NCI-H1048 (cell line): ENCODE data around the gene AKAP14.
"Not testable (repeated sequence)": the region's sequence is repeated elsewhere in the genome, so short reads cannot be mapped to it uniquely, and the experiment has no call there.

ENCODE experiments used
- DNase-seq: peaks from one replicate; lab custom pipeline; 2025; lab: John Stamatoyannopoulos, UW

Gene AKAP14

GRCh38 chrX:119922391-119922790, 26.7 kb downstream of the AKAP14 start:
- not testable (repeated sequence) for DNase-seq

- no peak for DNase-seq
Measured at GRCh38 chrX:119935215-119935874, 39.7 kb downstream of the AKAP14 start.

- DNase-seq = no peak
Measured at GRCh38 chrX:119941336-119941735, 45.6 kb downstream of the AKAP14 start.

- no peak for DNase-seq
Measured at GRCh38 chrX:119942173-119942819, 46.6 kb downstream of the AKAP14 start.

- DNase-seq = no peak
Measured at GRCh38 chrX:119942831-119943184, 47.1 kb downstream of the AKAP14 start.

- peak; percentile 69 for DNase-seq
Measured at GRCh38 chrX:119943185-119943988, 47.7 kb downstream of the AKAP14 start, which contains the start of gene NKAP. Gene NKAP (minus strand): TSS chrX:119943751. CDS start chrX:119943605, 146 bp downstream.

- DNase-seq = no peak
Measured at GRCh38 chrX:119945481-119945880, 49.8 kb downstream of the AKAP14 start.

- DNase-seq = no peak
Measured at GRCh38 chrX:119948381-119948780, 52.7 kb downstream of the AKAP14 start.

GRCh38 chrX:119954374-119954773, 58.7 kb downstream of the AKAP14 start:
- DNase-seq = no peak

GRCh38 chrX:119955807-119956570, 60.3 kb downstream of the AKAP14 start:
- DNase-seq = not testable (repeated sequence)

- no peak for DNase-seq
Measured at GRCh38 chrX:119960625-119961024, 64.9 kb downstream of the AKAP14 start.

- DNase-seq = not testable (repeated sequence)
Measured at GRCh38 chrX:119966837-119967236, 71.1 kb downstream of the AKAP14 start.
